Neural cell (in vitro differentiated cells): ENCODE results near the gene CRMP1. TPM values are rescaled to one million over a fixed set of nuclear protein-coding genes. Genes with fewer than 3 reads are reported as not detected.

Experiments used
- H2AFZ ChIP-seq: fragments of 200-600, 300-800 bp; sonication (generic), shearing (Covaris generic); 2 replicates; pipeline ENCODE4 v1.6.0; 2014; ENCODE audit warnings: low read depth, mild to moderate bottlenecking, antibody characterized with exemption, low read length, moderate library complexity
- H3F3A ChIP-seq: fragments of 200-600 bp; shearing (Covaris generic); 2 replicates; pipeline ENCODE4 v1.6.1; 2016; ENCODE audit warnings: mild to moderate bottlenecking, moderate library complexity, mixed read lengths, antibody characterized with exemption, low read length; ENCODE audit not compliant: insufficient read depth, poor library complexity, severe bottlenecking
- H3K27ac ChIP-seq: fragments of 200-600, 300-800 bp; sonication (generic), shearing (Covaris generic); 2 replicates; pipeline ENCODE4 v1.5.1; 2014; ENCODE audit warnings: mild to moderate bottlenecking, low read length, moderate library complexity
- H3K27me3 ChIP-seq: fragments of 300-800, 200-600 bp; sonication (generic), shearing (Covaris generic); 2 replicates; pipeline ENCODE4 v1.6.0; 2014; ENCODE audit warnings: mild to moderate bottlenecking, low read depth, low read length, moderate library complexity; ENCODE audit not compliant: insufficient read depth
- H3K36me3 ChIP-seq: fragments of 300-800, 200-600 bp; sonication (generic), shearing (Covaris generic); 2 replicates; pipeline ENCODE4 v1.5.1; 2014; ENCODE audit warnings: mild to moderate bottlenecking, antibody characterized with exemption, low read length, moderate library complexity; ENCODE audit not compliant: insufficient read depth
- H3K4me2 ChIP-seq: fragments of 300-800, 200-600 bp; sonication (generic), shearing (Covaris generic); 2 replicates; pipeline ENCODE4 v1.6.0; 2014; ENCODE audit warnings: mild to moderate bottlenecking, low read length
- H3K4me3 ChIP-seq: fragments of 300-800, 200-600 bp; sonication (generic), shearing (Covaris generic); 2 replicates; pipeline ENCODE4 v1.5.1; 2014; ENCODE audit warnings: mild to moderate bottlenecking, low read length, moderate library complexity
- H3K79me2 ChIP-seq: fragments of 200-600 bp; shearing (Covaris generic); replicated peaks from 2 replicates; pipeline ENCODE4 v1.6.0; 2014; ENCODE audit warnings: mild to moderate bottlenecking, low read length, moderate library complexity; ENCODE audit not compliant: insufficient read depth
- H3K9ac ChIP-seq: fragments of 300-800, 200-600 bp; sonication (generic), shearing (Covaris generic); 2 replicates; pipeline ENCODE4 v1.6.1; 2016; ENCODE audit warnings: mild to moderate bottlenecking, low read length, mixed read lengths
- H3K9me2 ChIP-seq: fragments of 200-600 bp; shearing (Covaris generic); 2 replicates; pipeline ENCODE4 v1.6.1; 2016; ENCODE audit warnings: mild to moderate bottlenecking, low read length, mixed read lengths; ENCODE audit not compliant: insufficient read depth
- H3K9me3 ChIP-seq: fragments of 200-600, 300-800 bp; sonication (generic), shearing (Covaris generic); 2 replicates; pipeline ENCODE4 v1.6.1; 2016; ENCODE audit warnings: mild to moderate bottlenecking, mixed run types, low read length, moderate library complexity, mixed read lengths
- H4K20me1 ChIP-seq: fragments of 200-600 bp; shearing (Covaris generic); 2 replicates; pipeline ENCODE4 v1.6.1; 2016; ENCODE audit warnings: mild to moderate bottlenecking, mixed run types; ENCODE audit not compliant: insufficient read depth
- CTCF ChIP-seq: fragments of 450-650 bp; IDR thresholded peaks from 2 replicates; pipeline ENCODE4 v1.5.1; 2014; ENCODE audit warnings: antibody characterized with exemption, mild to moderate bottlenecking, moderate library complexity; ENCODE audit not compliant: poor library complexity, severe bottlenecking
- EP300 ChIP-seq: fragments of 450-650 bp; conservative IDR thresholded peaks from 2 replicates; pipeline ENCODE4 v1.6.1; 2014; ENCODE audit warnings: antibody characterized with exemption, mild to moderate bottlenecking, moderate library complexity; ENCODE audit not compliant: poor library complexity, severe bottlenecking
- EZH2 ChIP-seq: fragments of 200-600, 300-800 bp; shearing (Covaris generic), sonication (generic); IDR thresholded peaks from 2 replicates; pipeline ENCODE4 v1.6.1; 2014; ENCODE audit warnings: antibody characterized with exemption, low read length, borderline replicate concordance, mild to moderate bottlenecking; ENCODE audit not compliant: insufficient read depth, poor library complexity, severe bottlenecking
- MXI1 ChIP-seq: fragments of 450-650 bp; conservative IDR thresholded peaks from 2 replicates; pipeline ENCODE4 v1.6.1; 2014; ENCODE audit warnings: antibody characterized with exemption, mild to moderate bottlenecking; ENCODE audit not compliant: poor library complexity, severe bottlenecking
- POLR2AphosphoS5 ChIP-seq: IDR thresholded peaks from 2 replicates; pipeline ENCODE4 v1.6.1; 2012
- RAD21 ChIP-seq: fragments of 450-650 bp; conservative IDR thresholded peaks from 2 replicates; pipeline ENCODE4 v1.6.1; 2014; ENCODE audit warnings: antibody characterized with exemption, mild to moderate bottlenecking, moderate library complexity
- REST ChIP-seq: IDR thresholded peaks from 2 replicates; pipeline ENCODE4 v1.6.1; 2012; ENCODE audit warnings: borderline replicate concordance
- SMC3 ChIP-seq: fragments of 450-650 bp; conservative IDR thresholded peaks from 2 replicates; pipeline ENCODE4 v1.6.1; 2014; ENCODE audit warnings: antibody characterized with exemption, mild to moderate bottlenecking, moderate library complexity; ENCODE audit not compliant: poor library complexity
- TAF1 ChIP-seq: IDR thresholded peaks from 2 replicates; pipeline ENCODE4 v1.6.1; 2012; ENCODE audit warnings: low read depth
- polyA plus RNA-seq: library from polyadenylated mRNA; depleted of rRNA; stranded (reverse); fragments of >200 nt; gene quantifications from 2 replicates; pipeline ENCODE4 v1.2.3, GENCODE V29; 2014

CRMP1 gene
- polyA plus RNA-seq, 1 donor from 2014 or later = 642 TPM

- no peak overlapping the region for H2AFZ ChIP-seq
- no peak overlapping the region for H3K4me2 ChIP-seq
- no peak overlapping the region for H3K9ac ChIP-seq
- H3F3A ChIP-seq = no peaks in the 10 kb centered on the region
- no peak overlapping the region for H3K27ac ChIP-seq
- H3K9me3 ChIP-seq = no peaks in the 10 kb centered on the region
- no peaks in the 10 kb centered on the region for H3K9me2 ChIP-seq
- no peaks in the 10 kb centered on the region for H3K36me3 ChIP-seq
- no peaks in the 10 kb centered on the region for H3K27me3 ChIP-seq
- no peaks in the 10 kb centered on the region for H4K20me1 ChIP-seq
- H3K4me3 ChIP-seq = no peak overlapping the region
- H3K79me2 ChIP-seq = no peaks in the 10 kb centered on the region
- TF ChIP-seq TAF1 = no peak
- no peak for TF ChIP-seq CTCF
- TF ChIP-seq SMC3 = no peak
These were observed 26.2 kb upstream of the CRMP1 start for GRCh38 chr4:5919044-5919443.

- H3K9me2 ChIP-seq = no peaks in the 10 kb centered on the region
- H4K20me1 ChIP-seq = no peaks in the 10 kb centered on the region
- no peaks in the 10 kb centered on the region for H3K9me3 ChIP-seq
- H3F3A ChIP-seq = no peaks in the 10 kb centered on the region
- H3K9ac ChIP-seq = no peak overlapping the region
- H3K36me3 ChIP-seq = no peaks in the 10 kb centered on the region
- H3K4me3 ChIP-seq = no peak overlapping the region
- H3K4me2 ChIP-seq = no peak overlapping the region
- no peaks in the 10 kb centered on the region for H3K27me3 ChIP-seq
- no peaks in the 10 kb centered on the region for H3K79me2 ChIP-seq
- H3K27ac ChIP-seq = no peak overlapping the region
- H2AFZ ChIP-seq = no peak overlapping the region
- TF ChIP-seq SMC3 = no peak
- TF ChIP-seq REST = no peak
- TF ChIP-seq MXI1 = no peak
- TF ChIP-seq TAF1 = no peak
- no peak for TF ChIP-seq CTCF
- no peak for TF ChIP-seq RAD21
- TF ChIP-seq POLR2AphosphoS5 = no peak
- TF ChIP-seq EP300 = no peak
- no peak for TF ChIP-seq EZH2
These were observed 25.6 kb upstream of the CRMP1 start for GRCh38 chr4:5918331-5918985.
